Suprapubic skin (tissue), 3 donors: ENCODE measurements around the gene FSD1L.

Experiments
- POLR2A ChIP-seq, 2 donors: fragments of 450-650 bp; IDR thresholded peaks; one replicate each; pipeline ENCODE4 v1.6.1; 2017; ENCODE audit warnings: antibody characterized with exemption in 2 of 2, mild to moderate bottlenecking in 2 of 2, moderate library complexity in 2 of 2
- TF ChIP-seq, protein P1 (sequence below), 2 donors: fragments of 200-600 bp in 1 of 2; fragments of 450-650 bp in 1 of 2; sonication (generic) in 1 of 2; IDR thresholded peaks; one replicate each; pipeline ENCODE4 v1.5.1; 2016 to 2019; ENCODE audit warnings: antibody characterized with exemption in 2 of 2, mild to moderate bottlenecking in 1 of 2, moderate library complexity in 1 of 2

GRCh38 chr9:105502276-105502675 is 54.4 kb downstream of the FSD1L start:
- TF ChIP-seq, protein P1, sequence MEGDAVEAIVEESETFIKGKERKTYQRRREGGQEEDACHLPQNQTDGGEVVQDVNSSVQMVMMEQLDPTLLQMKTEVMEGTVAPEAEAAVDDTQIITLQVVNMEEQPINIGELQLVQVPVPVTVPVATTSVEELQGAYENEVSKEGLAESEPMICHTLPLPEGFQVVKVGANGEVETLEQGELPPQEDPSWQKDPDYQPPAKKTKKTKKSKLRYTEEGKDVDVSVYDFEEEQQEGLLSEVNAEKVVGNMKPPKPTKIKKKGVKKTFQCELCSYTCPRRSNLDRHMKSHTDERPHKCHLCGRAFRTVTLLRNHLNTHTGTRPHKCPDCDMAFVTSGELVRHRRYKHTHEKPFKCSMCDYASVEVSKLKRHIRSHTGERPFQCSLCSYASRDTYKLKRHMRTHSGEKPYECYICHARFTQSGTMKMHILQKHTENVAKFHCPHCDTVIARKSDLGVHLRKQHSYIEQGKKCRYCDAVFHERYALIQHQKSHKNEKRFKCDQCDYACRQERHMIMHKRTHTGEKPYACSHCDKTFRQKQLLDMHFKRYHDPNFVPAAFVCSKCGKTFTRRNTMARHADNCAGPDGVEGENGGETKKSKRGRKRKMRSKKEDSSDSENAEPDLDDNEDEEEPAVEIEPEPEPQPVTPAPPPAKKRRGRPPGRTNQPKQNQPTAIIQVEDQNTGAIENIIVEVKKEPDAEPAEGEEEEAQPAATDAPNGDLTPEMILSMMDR (IDR thresholded peaks at IDR 0.05): no peak
- no peak for TF ChIP-seq POLR2A (IDR thresholded peaks at IDR 0.05)
